ENCODE results near the gene AZI2. TPM values are rescaled to one million over a fixed set of nuclear protein-coding genes. Genes with fewer than 3 reads are reported as not detected.

Gene AZI2
- total and polyA plus RNA-seq, 5 donors from 2014 or later: 27.0 to 65.9 (median 60.7) TPM

DNA sequence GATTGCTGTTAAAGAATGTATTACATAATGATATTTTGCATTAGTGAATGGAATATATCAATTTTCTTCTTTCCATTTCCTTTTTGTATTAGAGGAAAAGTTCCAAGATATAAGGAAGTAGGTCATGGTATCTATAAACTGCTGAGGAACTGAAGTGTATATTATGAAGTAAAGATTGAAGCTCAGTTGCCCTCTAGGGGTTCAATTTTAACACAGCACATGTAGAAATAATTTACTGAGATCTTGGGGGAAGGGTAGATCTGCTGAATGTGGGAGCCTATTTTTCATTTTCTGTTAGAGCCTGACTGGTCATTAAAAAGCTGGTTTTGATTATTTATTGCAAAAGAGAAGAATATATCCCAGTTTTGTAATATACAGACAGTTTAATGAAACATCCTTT, 62.0 kb downstream of the AZI2 start:
- Histone ChIP-seq H3K36me3 (ENCODE audit: control insufficient read depth, insufficient read depth, low read length) (no peaks in the 10 kb centered on the region), H3K9me3 (ENCODE audit: control insufficient read depth in 2 of 2, low read length in 2 of 2) (peaks cover 0 to 3% of the 10 kb centered on the region in 2 experiments), H3K4me1 (ENCODE audit: control insufficient read depth, insufficient read depth, low read length, poor library complexity, severe bottlenecking) (no peaks in the 10 kb centered on the region), H3K27ac (ENCODE audit: insufficient read depth, low read length, poor library complexity, severe bottlenecking) (no peak overlapping the region), H3K27me3 (ENCODE audit: control insufficient read depth, insufficient read depth, low read length) (no peaks in the 10 kb centered on the region), H3K4me3 (ENCODE audit: low read depth, low read length) (no peak overlapping the region)
- Mint-ChIP-seq H3K27me3 (no peaks in the 10 kb centered on the region), H3K4me3 (no peak overlapping the region), H3K9me3 (no peaks in the 10 kb centered on the region), H3K4me1 (peaks cover 9 to 24% (median 10%) of the 10 kb centered on the region in 4 donors), H3K27ac (no peak overlapping the region), H3K36me3 (peaks cover 13% of the 10 kb centered on the region)
- DNase-seq (peak in 2 of 3 donors; percentile 32 to 53), ATAC-seq (ENCODE audit: low read depth in 2 of 2) (peak; percentile 53 to 60)

DNA sequence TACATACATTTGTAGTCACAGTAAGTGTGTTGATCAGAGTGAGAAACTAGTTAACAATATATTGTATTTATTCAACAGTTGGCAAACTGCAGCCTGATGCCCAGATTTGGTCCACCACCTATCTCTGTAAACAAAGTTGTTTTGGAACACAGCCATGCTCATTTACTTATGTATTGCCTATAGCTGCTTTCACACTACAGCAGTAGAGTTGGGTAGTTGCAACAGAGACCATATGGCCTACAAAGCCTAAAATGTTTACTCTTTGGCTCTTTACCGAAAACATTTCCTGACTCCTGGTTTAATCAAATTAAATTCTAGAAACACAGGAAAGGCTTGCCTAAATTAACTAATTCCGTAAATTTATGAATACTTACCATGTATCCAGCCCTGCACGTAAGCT, 67.8 kb downstream of the AZI2 start:
- Histone ChIP-seq H3K4me3 (ENCODE audit: low read depth, low read length) (no peak overlapping the region), H3K27ac (ENCODE audit: insufficient read depth, low read length, poor library complexity, severe bottlenecking) (no peak overlapping the region), H3K27me3 (ENCODE audit: control insufficient read depth, insufficient read depth, low read length) (no peaks in the 10 kb centered on the region), H3K9me3 (ENCODE audit: control insufficient read depth in 2 of 2, low read length in 2 of 2) (no peaks in the 10 kb centered on the region), H3K36me3 (ENCODE audit: control insufficient read depth, insufficient read depth, low read length) (peaks cover 5% of the 10 kb centered on the region), H3K4me1 (ENCODE audit: control insufficient read depth, insufficient read depth, low read length, poor library complexity, severe bottlenecking) (no peaks in the 10 kb centered on the region)
- ATAC-seq (ENCODE audit: low read depth in 2 of 2) (no peak), DNase-seq (no peak)
- Mint-ChIP-seq H3K27me3 (no peaks in the 10 kb centered on the region), H3K4me3 (no peak overlapping the region), H3K9me3 (peaks cover 0 to 4% (median 0%) of the 10 kb centered on the region in 7 donors), H3K36me3 (peaks cover 11% of the 10 kb centered on the region), H3K4me1 (peaks cover 5 to 18% (median 11%) of the 10 kb centered on the region in 4 donors), H3K27ac (no peak overlapping the region)

DNA sequence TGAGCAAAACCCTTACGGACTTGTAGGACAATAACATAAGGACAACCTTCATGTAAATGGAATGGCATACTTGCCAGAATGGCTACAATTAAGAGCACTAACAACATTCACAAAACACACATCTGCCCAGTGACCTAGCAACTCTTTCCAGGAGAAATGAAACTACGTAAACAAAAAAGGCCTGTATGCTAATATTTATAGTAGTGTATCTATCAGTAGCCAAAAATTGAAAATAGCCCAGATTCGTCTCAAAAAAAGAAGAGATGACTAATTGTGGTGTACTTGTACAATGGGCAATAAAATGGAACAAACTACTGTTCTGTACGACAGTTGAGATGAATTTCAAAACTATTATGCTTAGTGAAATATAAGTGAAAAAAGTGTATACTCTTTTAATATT, 68.9 kb downstream of the AZI2 start:
- Mint-ChIP-seq H3K27ac (no peak overlapping the region), H3K27me3 (no peaks in the 10 kb centered on the region), H3K4me3 (no peak overlapping the region), H3K9me3 (peaks cover 0 to 4% (median 0%) of the 10 kb centered on the region in 7 donors), H3K36me3 (peaks cover 13% of the 10 kb centered on the region), H3K4me1 (peaks cover 5 to 21% (median 8%) of the 10 kb centered on the region in 4 donors)
- no peaks in the 10 kb centered on the region for H3K4me1 ChIP-seq (ENCODE audit: control insufficient read depth, insufficient read depth, low read length, poor library complexity, severe bottlenecking)
- no peaks in the 10 kb centered on the region for H3K9me3 ChIP-seq (ENCODE audit: control insufficient read depth in 2 of 2, low read length in 2 of 2)
- ATAC-seq (ENCODE audit: low read depth in 2 of 2): no peak
- DNase-seq: no peak
- no peaks in the 10 kb centered on the region for H3K27me3 ChIP-seq (ENCODE audit: control insufficient read depth, insufficient read depth, low read length)
- peaks cover 5% of the 10 kb centered on the region for H3K36me3 ChIP-seq (ENCODE audit: control insufficient read depth, insufficient read depth, low read length)
- H3K4me3 ChIP-seq (ENCODE audit: low read depth, low read length): no peak overlapping the region
- no peak overlapping the region for H3K27ac ChIP-seq (ENCODE audit: insufficient read depth, low read length, poor library complexity, severe bottlenecking)

DNA sequence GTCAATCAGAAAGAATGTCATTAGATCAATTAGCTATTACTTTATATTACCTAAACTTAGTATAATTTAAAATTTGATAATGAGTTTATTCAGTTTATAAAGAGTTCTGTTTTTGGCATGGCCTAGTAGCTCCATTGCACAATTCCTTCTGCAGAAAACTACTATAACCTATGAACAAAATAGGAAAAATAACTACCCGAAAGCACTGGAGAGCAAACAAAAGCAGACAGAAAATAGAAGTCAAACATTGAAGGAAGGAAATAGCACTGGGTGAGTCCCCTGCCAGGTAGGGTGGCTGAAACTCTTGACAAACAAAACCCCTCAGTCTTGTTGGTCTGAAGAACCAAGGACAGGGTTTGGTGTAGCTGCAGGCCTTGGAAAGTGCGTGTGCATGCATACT, 69.7 kb downstream of the AZI2 start:
- Histone ChIP-seq H3K27ac (ENCODE audit: insufficient read depth, low read length, poor library complexity, severe bottlenecking) (no peak overlapping the region), H3K9me3 (ENCODE audit: control insufficient read depth in 2 of 2, low read length in 2 of 2) (peaks cover under 1 to 1% of the 10 kb centered on the region in 2 experiments), H3K36me3 (ENCODE audit: control insufficient read depth, insufficient read depth, low read length) (peaks cover 5% of the 10 kb centered on the region), H3K4me1 (ENCODE audit: control insufficient read depth, insufficient read depth, low read length, poor library complexity, severe bottlenecking) (no peaks in the 10 kb centered on the region), H3K27me3 (ENCODE audit: control insufficient read depth, insufficient read depth, low read length) (no peaks in the 10 kb centered on the region), H3K4me3 (ENCODE audit: low read depth, low read length) (no peak overlapping the region)
- Mint-ChIP-seq H3K36me3 (peaks cover 19% of the 10 kb centered on the region), H3K27me3 (no peaks in the 10 kb centered on the region), H3K4me1 (peaks cover 5 to 25% (median 8%) of the 10 kb centered on the region in 4 donors), H3K9me3 (peaks cover 0 to 4% (median 2%) of the 10 kb centered on the region in 7 donors), H3K4me3 (no peak overlapping the region), H3K27ac (no peak overlapping the region)
- DNase-seq (no peak), ATAC-seq (ENCODE audit: low read depth in 2 of 2) (no peak)

DNA sequence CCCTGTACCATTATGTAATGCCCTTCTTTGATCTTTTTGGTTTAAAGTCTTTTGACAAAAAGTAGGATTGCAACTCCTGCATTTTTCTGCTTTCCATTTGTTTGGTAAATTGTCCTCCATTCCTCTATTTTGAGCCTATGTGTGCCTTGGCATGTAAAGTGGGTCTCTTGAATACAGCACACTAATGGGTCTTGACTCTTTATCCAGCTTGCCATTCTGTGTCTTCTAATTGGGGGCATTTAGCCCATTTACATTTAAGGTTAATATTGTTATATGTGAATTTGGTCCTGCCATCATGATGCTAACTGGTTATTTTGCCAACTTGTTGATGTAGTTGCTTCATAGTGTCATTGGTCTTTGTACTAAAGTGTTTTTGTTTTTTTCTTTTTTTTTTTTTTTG, 74.8 kb downstream of the AZI2 start:
- Histone ChIP-seq H3K36me3 (ENCODE audit: control insufficient read depth, insufficient read depth, low read length) (peaks cover 9% of the 10 kb centered on the region), H3K27ac (ENCODE audit: insufficient read depth, low read length, poor library complexity, severe bottlenecking) (no peak overlapping the region), H3K4me1 (ENCODE audit: control insufficient read depth, insufficient read depth, low read length, poor library complexity, severe bottlenecking) (no peaks in the 10 kb centered on the region), H3K27me3 (ENCODE audit: control insufficient read depth, insufficient read depth, low read length) (no peaks in the 10 kb centered on the region), H3K9me3 (ENCODE audit: control insufficient read depth in 2 of 2, low read length in 2 of 2) (peaks cover 16 to 19% of the 10 kb centered on the region in 2 experiments), H3K4me3 (ENCODE audit: low read depth, low read length) (no peak overlapping the region)
- ATAC-seq (ENCODE audit: low read depth in 2 of 2) (no peak), DNase-seq (no peak)
- H3K27me3 Mint-ChIP-seq: no peaks in the 10 kb centered on the region
- H3K9me3 Mint-ChIP-seq: peaks cover 4 to 22% (median 11%) of the 10 kb centered on the region in 7 donors
- H3K4me1 Mint-ChIP-seq: peaks cover 11 to 24% (median 21%) of the 10 kb centered on the region in 4 donors
- peak overlapping the region in 1 of 3 donors; percentile 61 for H3K27ac Mint-ChIP-seq
- H3K36me3 Mint-ChIP-seq: peaks cover 53% of the 10 kb centered on the region
- H3K4me3 Mint-ChIP-seq: peak overlapping the region in 1 of 4 donors; percentile 52

Other genes with a start within 250 kb of the AZI2 start
- 9.4 TPM for gene CMC1, start 107.2 kb downstream of the AZI2 start, total RNA-seq
- gene CMC1, start 107.2 kb downstream of the AZI2 start, polyA plus RNA-seq: 10 to 100 TPM; 43.5 to 50.7 (median 47.8) TPM
- gene ZCWPW2, start 103 bp downstream of the AZI2 start, total RNA-seq: 0.37 TPM
- gene ZCWPW2, start 103 bp downstream of the AZI2 start, polyA plus RNA-seq: 1 to 10 TPM in 1 of 4 donors, under 1 TPM in 3; 0.70 to 1.2 (median 0.97) TPM